NB4 (cell line): ENCODE data around the gene KAT7.

Experiments used
- CTCF ChIP-seq: IDR thresholded peaks from one replicate; pipeline ENCODE4 v1.5.1; 2012; ENCODE audit warnings: low read depth, low read length
- MAX ChIP-seq: IDR thresholded peaks from 2 replicates; pipeline ENCODE4 v1.6.1; 2011; ENCODE audit warnings: low read depth, low read length
- MYC ChIP-seq: IDR thresholded peaks from 2 replicates; pipeline ENCODE4 v1.6.1; 2011; ENCODE audit warnings: low read depth, low read length
- POLR2A ChIP-seq: IDR thresholded peaks from 2 replicates; pipeline ENCODE4 v1.6.1; 2011; ENCODE audit warnings: mild to moderate bottlenecking; ENCODE audit not compliant: insufficient read length; ENCODE audit errors: extremely low read depth

DNA sequence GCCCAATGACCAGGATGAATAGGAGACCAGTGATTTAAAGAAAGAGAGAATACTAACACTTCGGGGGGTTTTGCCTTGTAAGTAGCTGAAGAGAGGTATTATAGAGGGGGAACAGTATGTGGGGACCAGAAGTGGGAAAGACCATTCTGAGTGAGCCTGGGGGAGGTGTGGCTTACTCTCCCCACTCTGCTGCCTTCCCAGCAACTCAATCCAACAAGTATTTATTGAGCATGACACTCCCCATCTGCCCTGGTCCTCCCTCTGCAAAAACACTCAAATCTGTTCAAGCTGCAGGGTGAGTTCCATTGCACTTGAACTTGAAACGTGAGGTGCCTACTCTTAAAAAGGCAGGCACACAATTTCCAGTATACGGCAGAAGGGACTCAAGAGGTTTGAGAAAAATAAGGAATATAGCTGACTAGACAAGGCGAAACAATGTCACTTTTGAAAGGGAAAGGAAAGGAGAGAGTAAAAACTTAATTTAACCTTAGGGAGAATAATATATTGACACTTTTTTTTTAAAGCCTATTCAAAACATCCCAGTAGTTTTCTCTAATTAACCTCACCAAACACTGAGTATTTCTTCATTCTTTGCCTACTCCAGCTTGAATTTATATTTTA, 32.7 kb upstream of the KAT7 start:
- TF ChIP-seq CTCF (no peak), MAX (no peak), POLR2A (no peak), MYC (no peak)
